Umbilical cord (tissue), 2 donors: ENCODE results near the gene FABP2. TPM values are rescaled to one million over a fixed set of nuclear protein-coding genes. Genes with fewer than 3 reads are reported as not detected.
A peak's percentile ranks its signal among the peaks of the same experiment; 100 is the strongest.
"Not testable (repeated sequence)": the region's sequence is repeated elsewhere in the genome, so short reads cannot be mapped to it uniquely, and the experiment has no call there.

Source experiments
- DNase-seq: peaks from one replicate; pipeline ENCODE4 v3.0.0-alpha.2; 2015; ENCODE audit warnings: low spot score
- total RNA-seq: library from RNA; depleted of rRNA; stranded (reverse); fragments of >200 nt; gene quantifications from one replicate; pipeline ENCODE4 v1.2.3, GENCODE V29; 2014; ENCODE audit warnings: low replicate concordance; ENCODE audit not compliant: insufficient read depth

FABP2 gene
- 2.9 TPM for total RNA-seq

GRCh38 chr4:119321921-119322687 is at the start of gene FABP2:
TSS of gene FABP2 (minus strand) at chr4:119322138. CDS start at chr4:119322102, 36 bp downstream.
- DNase-seq = peak; percentile 35

GRCh38 chr4:119370951-119371683 is 49.2 kb upstream of the FABP2 start:
- peak; percentile 59 for DNase-seq

GRCh38 chr4:119370392-119370791 is 48.5 kb upstream of the FABP2 start:
- DNase-seq = peak; percentile 51

- DNase-seq = not testable (repeated sequence)
Measured at GRCh38 chr4:119366802-119367201, 44.9 kb upstream of the FABP2 start.

- DNase-seq = not testable (repeated sequence)
Measured at GRCh38 chr4:119364203-119364602, 42.3 kb upstream of the FABP2 start.

- DNase-seq = not testable (repeated sequence)
Measured at GRCh38 chr4:119363372-119363771, 41.4 kb upstream of the FABP2 start.

- DNase-seq = not testable (repeated sequence)
Measured at GRCh38 chr4:119362413-119362812, 40.5 kb upstream of the FABP2 start.

GRCh38 chr4:119359873-119360272 is 37.9 kb upstream of the FABP2 start:
- DNase-seq = not testable (repeated sequence)

- not testable (repeated sequence) for DNase-seq
Measured at GRCh38 chr4:119356796-119357195, 34.9 kb upstream of the FABP2 start.

- DNase-seq = not testable (repeated sequence)
Measured at GRCh38 chr4:119356041-119356440, 34.1 kb upstream of the FABP2 start.

- not testable (repeated sequence) for DNase-seq
Measured at GRCh38 chr4:119353364-119353763, 31.4 kb upstream of the FABP2 start.

- not testable (repeated sequence) for DNase-seq
Measured at GRCh38 chr4:119348169-119348568, 26.2 kb upstream of the FABP2 start.

- not testable (repeated sequence) for DNase-seq
Measured at GRCh38 chr4:119343293-119343692, 21.4 kb upstream of the FABP2 start.

GRCh38 chr4:119339895-119340294 is 18.0 kb upstream of the FABP2 start:
- not testable (repeated sequence) for DNase-seq

GRCh38 chr4:119337010-119337409 is 15.1 kb upstream of the FABP2 start:
- DNase-seq = peak; percentile 11

GRCh38 chr4:119336332-119336979 is 14.5 kb upstream of the FABP2 start:
- not testable (repeated sequence) for DNase-seq

GRCh38 chr4:119329835-119330620 is 8.1 kb upstream of the FABP2 start:
- DNase-seq = peak; percentile 88

GRCh38 chr4:119328695-119329094 is 6.8 kb upstream of the FABP2 start:
- DNase-seq = no peak

- DNase-seq = no peak
Measured at GRCh38 chr4:119317990-119318389, 3.9 kb downstream of the FABP2 start.

GRCh38 chr4:119315036-119315435 is 6.9 kb downstream of the FABP2 start:
- DNase-seq = no peak

- DNase-seq = peak; percentile 70
Measured at GRCh38 chr4:119314356-119314755, 7.6 kb downstream of the FABP2 start.
